ENCODE data around the gene EVI5L.
"Not testable (repeated sequence)": the region's sequence is repeated elsewhere in the genome, so short reads cannot be mapped to it uniquely, and the experiment has no call there.

The EVI5L gene

GRCh38 chr19:7845390-7846154 is 15.6 kb downstream of the EVI5L start:
- DNase-seq, result no peak

- no peak for DNase-seq
Measured at GRCh38 chr19:7846155-7846646, 16.2 kb downstream of the EVI5L start.

- no peak for DNase-seq
Measured at GRCh38 chr19:7847664-7848063, 17.6 kb downstream of the EVI5L start.

GRCh38 chr19:7848779-7849457 is 18.9 kb downstream of the EVI5L start:
- DNase-seq, result peak in 25 of 51 donors; percentile 9 to 69 (median 41)

- DNase-seq, result no peak
Measured at GRCh38 chr19:7849631-7849999, 19.6 kb downstream of the EVI5L start.

GRCh38 chr19:7850000-7850813 is 20.2 kb downstream of the EVI5L start:
- DNase-seq, result peak in 20 of 51 donors; percentile 12 to 47 (median 33)

- no peak for DNase-seq
Measured at GRCh38 chr19:7850945-7851622, 21.1 kb downstream of the EVI5L start.

GRCh38 chr19:7851623-7852500 is 21.8 kb downstream of the EVI5L start:
- DNase-seq, result peak in 50 of 51 donors; percentile 18 to 96 (median 80)

GRCh38 chr19:7852851-7853769 is 23.1 kb downstream of the EVI5L start:
- DNase-seq, result peak in 34 of 51 donors; percentile 18 to 80 (median 48)

- DNase-seq, result peak in 1 of 51 donors; percentile 41
Measured at GRCh38 chr19:7853770-7854128, 23.7 kb downstream of the EVI5L start.

- no peak for DNase-seq
Measured at GRCh38 chr19:7855426-7856108, 25.5 kb downstream of the EVI5L start.

GRCh38 chr19:7856109-7856591 is 26.1 kb downstream of the EVI5L start:
- DNase-seq, result no peak

GRCh38 chr19:7856679-7857663 is 27.0 kb downstream of the EVI5L start:
- no peak for DNase-seq

- DNase-seq, result no peak
Measured at GRCh38 chr19:7857727-7858108, 27.7 kb downstream of the EVI5L start.

GRCh38 chr19:7858109-7858770 is 28.2 kb downstream of the EVI5L start:
- DNase-seq, result no peak

GRCh38 chr19:7859087-7859486 is 29.1 kb downstream of the EVI5L start:
- not testable (repeated sequence) for DNase-seq

All from hypothalamus (tissue), 51 donors.